NB4 (cell line): ENCODE results near the gene PSMB2.
A peak's percentile ranks its signal among the peaks of the same experiment; 100 is the strongest.
"Not testable (repeated sequence)": the region's sequence is repeated elsewhere in the genome, so short reads cannot be mapped to it uniquely, and the experiment has no call there.

Experiments used
- DNase-seq: peaks from one replicate; pipeline ENCODE4 v3.0.0; 2010; ENCODE audit warnings: low read depth
- H3K4me3 ChIP-seq: one replicate; pipeline ENCODE4 v1.5.1; 2011; ENCODE audit warnings: mild to moderate bottlenecking, low read depth, low read length, moderate library complexity
- CTCF ChIP-seq: IDR thresholded peaks from one replicate; pipeline ENCODE4 v1.5.1; 2012; ENCODE audit warnings: low read depth, low read length
- MAX ChIP-seq: IDR thresholded peaks from 2 replicates; pipeline ENCODE4 v1.6.1; 2011; ENCODE audit warnings: low read depth, low read length
- MYC ChIP-seq: IDR thresholded peaks from 2 replicates; pipeline ENCODE4 v1.6.1; 2011; ENCODE audit warnings: low read depth, low read length
- POLR2A ChIP-seq: IDR thresholded peaks from 2 replicates; pipeline ENCODE4 v1.6.1; 2011; ENCODE audit warnings: mild to moderate bottlenecking; ENCODE audit not compliant: insufficient read length; ENCODE audit errors: extremely low read depth

The PSMB2 gene

GRCh38 chr1:35585281-35585680, 56.0 kb downstream of the PSMB2 start:
- no peak for DNase-seq
- TF ChIP-seq MYC: no peak
- TF ChIP-seq POLR2A: no peak
- no peak for TF ChIP-seq CTCF
- TF ChIP-seq MAX: no peak
- no peak overlapping the region for H3K4me3 ChIP-seq

- not testable (repeated sequence) for DNase-seq, H3K4me3 ChIP-seq
Measured at GRCh38 chr1:35581621-35582020, 59.7 kb downstream of the PSMB2 start.

GRCh38 chr1:35580949-35581388, 60.4 kb downstream of the PSMB2 start:
- no peak for DNase-seq
- H3K4me3 ChIP-seq: no peak overlapping the region
- TF ChIP-seq MAX (no peak), POLR2A (no peak), CTCF (no peak), MYC (no peak)

GRCh38 chr1:35577071-35577998, 64.0 kb downstream of the PSMB2 start:
- TF ChIP-seq MYC (peak; percentile 73), CTCF (no peak), MAX (peak; percentile 52), POLR2A (peak; percentile 63)
- peak; percentile 93 for DNase-seq
- peak overlapping the region; percentile 75 for H3K4me3 ChIP-seq

- peak overlapping the region; percentile 75 for H3K4me3 ChIP-seq
Measured at GRCh38 chr1:35576766-35577070, 64.6 kb downstream of the PSMB2 start.

GRCh38 chr1:35576061-35576765, 65.1 kb downstream of the PSMB2 start:
- peak overlapping the region; percentile 74 for H3K4me3 ChIP-seq
- TF ChIP-seq CTCF: no peak
- no peak for TF ChIP-seq MAX
- TF ChIP-seq POLR2A: no peak
- TF ChIP-seq MYC: no peak
- peak; percentile 85 for DNase-seq

More at GRCh38 chr1:35576766-35577070, 64.6 kb downstream of the PSMB2 start:
- DNase-seq: peak; percentile 47

- no peak overlapping the region for H3K4me3 ChIP-seq
- no peak for DNase-seq
- TF ChIP-seq POLR2A (no peak), MYC (no peak), MAX (no peak), CTCF (no peak)
Measured at GRCh38 chr1:35575416-35575958, 65.8 kb downstream of the PSMB2 start.
